Activated CD8-positive, alpha-beta T cell treated with anti-CD3 and anti-CD28 coated beads for 36 hours (primary cell): ENCODE data around the gene PPIC. TPM values are rescaled to one million over a fixed set of nuclear protein-coding genes. Genes with fewer than 3 reads are reported as not detected.

ENCODE experiments used
- ATAC-seq: fragments of 200-7000 bp; cut with Tn5 transposase; one replicate; pipeline ENCODE4 v1.10.0; 2021; ENCODE audit warnings: mild to moderate bottlenecking, moderate library complexity
- CTCF ChIA-PET: fragments of 350-600 bp; sonication (Branson Sonifier 250); formaldehyde crosslinking; loops from one replicate; lab custom pipeline; 2021; ENCODE audit warnings: antibody characterized with exemption; lab: Charles Lee
- POLR2A ChIA-PET: fragments of 350-600 bp; sonication (Branson Sonifier 250); formaldehyde crosslinking; loops from one replicate; lab custom pipeline; 2021; ENCODE audit warnings: antibody characterized with exemption; lab: Charles Lee
- DNase-seq: peaks from one replicate; pipeline ENCODE4 v3.0.0-alpha.2; 2020
- H3K27ac Mint-ChIP-seq: one replicate; pipeline ENCODE4 v1.8.0; 2021; ENCODE audit warnings: mild to moderate bottlenecking, mixed read lengths
- H3K27me3 Mint-ChIP-seq: one replicate; pipeline ENCODE4 v1.8.0; 2021; ENCODE audit warnings: mixed read lengths
- H3K36me3 Mint-ChIP-seq: one replicate; pipeline ENCODE4 v1.8.0; 2021; ENCODE audit warnings: low read depth, mixed read lengths
- H3K4me1 Mint-ChIP-seq: one replicate; pipeline ENCODE4 v1.8.0; 2021; ENCODE audit warnings: low read depth, mixed read lengths
- H3K4me3 Mint-ChIP-seq: one replicate; pipeline ENCODE4 v1.8.0; 2021; ENCODE audit warnings: mild to moderate bottlenecking, moderate library complexity, mixed read lengths
- H3K9me3 Mint-ChIP-seq: one replicate; pipeline ENCODE4 v1.8.0; 2021; ENCODE audit warnings: mixed read lengths
- CTCF ChIP-seq: fragments of 200-600 bp; IDR thresholded peaks from one replicate; pipeline ENCODE4 v1.8.0; 2022; ENCODE audit warnings: antibody characterized with exemption, mild to moderate bottlenecking
- intact Hi-C: fragments of 100-400 bp; cut with micrococcal nuclease; formaldehyde crosslinking; loops from one replicate; pipeline ENCODE4 v1.10.0; 2022
- total RNA-seq, 2 experiments: library from RNA; stranded (reverse); gene quantifications; one replicate each; pipeline ENCODE4 v1.2.3, GENCODE V29; 2021

PPIC gene
- total RNA-seq, 2 experiments from 2014 or later, result not detected

- no peak for ATAC-seq
- no peak for TF ChIP-seq CTCF
- H3K9me3 Mint-ChIP-seq, result no peaks in the 10 kb centered on the region
- H3K4me3 Mint-ChIP-seq, result no peak overlapping the region
- POLR2A ChIA-PET, result no interaction called here
- H3K36me3 Mint-ChIP-seq, result no peaks in the 10 kb centered on the region
- intact Hi-C loops, result no loop called here
- H3K27me3 Mint-ChIP-seq, result peaks cover 25% of the 10 kb centered on the region
- H3K4me1 Mint-ChIP-seq, result no peaks in the 10 kb centered on the region
- H3K27ac Mint-ChIP-seq, result no peak overlapping the region
- CTCF ChIA-PET, result no interaction called here
- DNase-seq, result no peak
These were observed 43.7 kb upstream of the PPIC start for GRCh38 chr5:123080215-123080614.

GRCh38 chr5:123075521-123076163, 39.1 kb upstream of the PPIC start:
- Mint-ChIP-seq H3K27me3 (peaks cover 16% of the 10 kb centered on the region), H3K9me3 (no peaks in the 10 kb centered on the region), H3K27ac (no peak overlapping the region), H3K4me1 (no peaks in the 10 kb centered on the region), H3K36me3 (no peaks in the 10 kb centered on the region), H3K4me3 (no peak overlapping the region)
- intact Hi-C loops, result no loop called here
- ChIA-PET CTCF (no interaction called here), POLR2A (no interaction called here)
- ATAC-seq (no peak), DNase-seq (no peak)
- TF ChIP-seq CTCF, result no peak

GRCh38 chr5:123068368-123068938, 31.9 kb upstream of the PPIC start:
- intact Hi-C loops, result no loop called here
- CTCF ChIA-PET, result no interaction called here
- ATAC-seq, result no peak

GRCh38 chr5:123066016-123066415, 29.5 kb upstream of the PPIC start:
- no peak for TF ChIP-seq CTCF
- Mint-ChIP-seq H3K27me3 (peaks cover 5% of the 10 kb centered on the region), H3K4me1 (no peaks in the 10 kb centered on the region), H3K36me3 (no peaks in the 10 kb centered on the region), H3K27ac (no peak overlapping the region), H3K4me3 (no peak overlapping the region), H3K9me3 (no peaks in the 10 kb centered on the region)
- ATAC-seq, result no peak
- CTCF ChIA-PET, result no interaction called here
- POLR2A ChIA-PET, result no interaction called here
- intact Hi-C loops, result no loop called here
- DNase-seq, result no peak

More at GRCh38 chr5:123068368-123068938, 31.9 kb upstream of the PPIC start:
- Mint-ChIP-seq H3K36me3 (no peaks in the 10 kb centered on the region), H3K4me1 (no peaks in the 10 kb centered on the region), H3K9me3 (no peaks in the 10 kb centered on the region), H3K4me3 (no peak overlapping the region), H3K27ac (no peak overlapping the region), H3K27me3 (peaks cover 7% of the 10 kb centered on the region)
- TF ChIP-seq CTCF, result no peak
- POLR2A ChIA-PET, result no interaction called here
- no peak for DNase-seq

- H3K4me3 Mint-ChIP-seq, result no peak overlapping the region
- H3K36me3 Mint-ChIP-seq, result no peaks in the 10 kb centered on the region
- peaks cover 6% of the 10 kb centered on the region for H3K27me3 Mint-ChIP-seq
- H3K9me3 Mint-ChIP-seq, result no peaks in the 10 kb centered on the region
- no peaks in the 10 kb centered on the region for H3K4me1 Mint-ChIP-seq
- TF ChIP-seq CTCF, result no peak
- intact Hi-C loops, result no loop called here
- POLR2A ChIA-PET, result interaction anchor here (0.6 to 0.7 kb wide), 2 partner anchors 114 to 819 kb away, joined by 3 to 4 read pairs; no protein-coding TSS in a partner anchor
- H3K27ac Mint-ChIP-seq, result no peak overlapping the region
- DNase-seq, result no peak
- ATAC-seq, result no peak
- CTCF ChIA-PET, result no interaction called here
These were observed 22.9 kb upstream of the PPIC start for GRCh38 chr5:123059455-123059854.
